Measurements from ENCODE around the gene GOLGA6D. TPM values are rescaled to one million over a fixed set of nuclear protein-coding genes. Genes with fewer than 3 reads are reported as not detected.
"Not testable (repeated sequence)": the region's sequence is repeated elsewhere in the genome, so short reads cannot be mapped to it uniquely, and the experiment has no call there.

GOLGA6D gene
- total and polyA plus RNA-seq, 7 donors, result 0.01 to 0.10 TPM; not detected in 5

GRCh38 chr15:75302318-75302717 lies 19.7 kb downstream of the GOLGA6D start:
- no peak for ATAC-seq
- Histone ChIP-seq H3K27ac (no peak overlapping the region), H3K36me3 (ENCODE audit: insufficient read depth in 1 of 2, low read depth in 1 of 2) (no peaks in the 10 kb centered on the region), H3K4me1 (no peaks in the 10 kb centered on the region), H3K9me3 (no peaks in the 10 kb centered on the region), H3K27me3 (ENCODE audit: insufficient read depth in 3 of 3, low read length in 2 of 3) (peaks cover 2 to 25% (median 4%) of the 10 kb centered on the region in 3 donors), H3K4me3 (no peak overlapping the region)
- no peak for TF ChIP-seq CTCF (IDR thresholded peaks at IDR 0.05)
- intact Hi-C loops (cut with DNase I), result loop anchor here (10.0 kb wide), 2 partner anchors 68 to 278 kb away; partner anchors contain the start of gene PPCDC (in 1 of the 2)
- WGBS, 3 donors, result 79 to 89% (median 81%) methylated on average over 9 of the region's 9 CpGs
- DNase-seq, result no peak

- not testable (repeated sequence) for H3K27ac ChIP-seq; ATAC-seq; H3K4me3 ChIP-seq; H3K4me1 ChIP-seq; H3K9me3 ChIP-seq; DNase-seq; H3K36me3 ChIP-seq (ENCODE audit: insufficient read depth in 1 of 2, low read depth in 1 of 2)
- 92 to 95% (median 94%) methylated on average over 4 of the region's 4 CpGs for WGBS, 3 donors
- H3K27me3 ChIP-seq (ENCODE audit: insufficient read depth in 3 of 3, low read length in 2 of 3), result peaks cover 2 to 29% (median 4%) of the 10 kb centered on the region in 3 donors
- intact Hi-C loops (cut with DNase I), result loop anchor here (10.0 kb wide), 2 partner anchors 68 to 278 kb away; partner anchors contain the start of gene PPCDC (in 1 of the 2)
Observed at GRCh38 chr15:75302753-75303152, 20.1 kb downstream of the GOLGA6D start.

GRCh38 chr15:75306188-75306587 lies 23.6 kb downstream of the GOLGA6D start:
- Histone ChIP-seq H3K27me3 (ENCODE audit: insufficient read depth in 3 of 3, low read length in 2 of 3) (peaks cover 4 to 38% (median 6%) of the 10 kb centered on the region in 3 donors), H3K4me3 (no peak overlapping the region), H3K4me1 (no peaks in the 10 kb centered on the region), H3K36me3 (ENCODE audit: insufficient read depth in 1 of 2, low read depth in 1 of 2) (no peaks in the 10 kb centered on the region), H3K27ac (no peak overlapping the region), H3K9me3 (no peaks in the 10 kb centered on the region)
- 51 to 59% (median 57%) methylated on average over 3 of the region's 3 CpGs for WGBS, 3 donors
- no peak for TF ChIP-seq CTCF (IDR thresholded peaks at IDR 0.05)
- intact Hi-C loops (cut with DNase I), result loop anchor here (10.0 kb wide), 2 partner anchors 71 to 281 kb away; partner anchors contain the start of gene PPCDC (in 1 of the 2)
- no peak for ATAC-seq
- no peak for DNase-seq

GRCh38 chr15:75307778-75308390 lies 25.2 kb downstream of the GOLGA6D start:
- TF ChIP-seq CTCF (IDR thresholded peaks at IDR 0.05), result peak; percentile 12
- Histone ChIP-seq H3K4me3 (no peak overlapping the region), H3K36me3 (ENCODE audit: insufficient read depth in 1 of 2, low read depth in 1 of 2) (no peaks in the 10 kb centered on the region), H3K4me1 (no peaks in the 10 kb centered on the region), H3K27me3 (ENCODE audit: insufficient read depth in 3 of 3, low read length in 2 of 3) (peaks cover 4 to 38% (median 6%) of the 10 kb centered on the region in 3 donors), H3K9me3 (no peaks in the 10 kb centered on the region), H3K27ac (no peak overlapping the region)
- DNase-seq (no peak), ATAC-seq (peak in 2 of 4 donors; percentile 30 to 42)
- intact Hi-C loops (cut with DNase I), result loop anchor here (10.0 kb wide), 2 partner anchors 73 to 283 kb away; partner anchors contain the start of gene PPCDC (in 1 of the 2)
- 30 to 36% (median 31%) methylated on average over 15 of the region's 15 CpGs for WGBS, 3 donors

GRCh38 chr15:75309711-75310110 lies 27.1 kb downstream of the GOLGA6D start:
- Histone ChIP-seq H3K9me3 (no peaks in the 10 kb centered on the region), H3K4me1 (no peaks in the 10 kb centered on the region), H3K36me3 (ENCODE audit: insufficient read depth in 1 of 2, low read depth in 1 of 2) (no peaks in the 10 kb centered on the region), H3K4me3 (no peak overlapping the region), H3K27me3 (ENCODE audit: insufficient read depth in 3 of 3, low read length in 2 of 3) (peaks cover 4 to 36% (median 4%) of the 10 kb centered on the region in 3 donors), H3K27ac (no peak overlapping the region)
- no peak for TF ChIP-seq CTCF (IDR thresholded peaks at IDR 0.05)
- ATAC-seq (no peak), DNase-seq (no peak)
- intact Hi-C loops (cut with DNase I), result loop anchor here (10.0 kb wide), 2 partner anchors 75 to 285 kb away; partner anchors contain the start of gene PPCDC (in 1 of the 2)

- H3K27ac ChIP-seq; H3K36me3 ChIP-seq (ENCODE audit: insufficient read depth in 1 of 2, low read depth in 1 of 2); H3K4me1 ChIP-seq; H3K4me3 ChIP-seq; intact Hi-C loops (cut with DNase I); H3K9me3 ChIP-seq; DNase-seq; ATAC-seq: not testable (repeated sequence)
- peaks cover 0 to 11% (median 4%) of the 10 kb centered on the region in 3 donors for H3K27me3 ChIP-seq (ENCODE audit: insufficient read depth in 3 of 3, low read length in 2 of 3)
- 91 to 100% (median 95%) methylated on average over 1 of the region's 1 CpG for WGBS, 3 donors
Observed at GRCh38 chr15:75312548-75312947, 29.9 kb downstream of the GOLGA6D start.

All from psoas muscle (tissue), 8 donors.